ENCODE results near the gene CALCA. TPM values are rescaled to one million over a fixed set of nuclear protein-coding genes. Genes with fewer than 3 reads are reported as not detected.
"Not testable (repeated sequence)": the region's sequence is repeated elsewhere in the genome, so short reads cannot be mapped to it uniquely, and the experiment has no call there.

Gene CALCA, protein sequence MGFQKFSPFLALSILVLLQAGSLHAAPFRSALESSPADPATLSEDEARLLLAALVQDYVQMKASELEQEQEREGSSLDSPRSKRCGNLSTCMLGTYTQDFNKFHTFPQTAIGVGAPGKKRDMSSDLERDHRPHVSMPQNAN
- total RNA-seq = not detected

DNA sequence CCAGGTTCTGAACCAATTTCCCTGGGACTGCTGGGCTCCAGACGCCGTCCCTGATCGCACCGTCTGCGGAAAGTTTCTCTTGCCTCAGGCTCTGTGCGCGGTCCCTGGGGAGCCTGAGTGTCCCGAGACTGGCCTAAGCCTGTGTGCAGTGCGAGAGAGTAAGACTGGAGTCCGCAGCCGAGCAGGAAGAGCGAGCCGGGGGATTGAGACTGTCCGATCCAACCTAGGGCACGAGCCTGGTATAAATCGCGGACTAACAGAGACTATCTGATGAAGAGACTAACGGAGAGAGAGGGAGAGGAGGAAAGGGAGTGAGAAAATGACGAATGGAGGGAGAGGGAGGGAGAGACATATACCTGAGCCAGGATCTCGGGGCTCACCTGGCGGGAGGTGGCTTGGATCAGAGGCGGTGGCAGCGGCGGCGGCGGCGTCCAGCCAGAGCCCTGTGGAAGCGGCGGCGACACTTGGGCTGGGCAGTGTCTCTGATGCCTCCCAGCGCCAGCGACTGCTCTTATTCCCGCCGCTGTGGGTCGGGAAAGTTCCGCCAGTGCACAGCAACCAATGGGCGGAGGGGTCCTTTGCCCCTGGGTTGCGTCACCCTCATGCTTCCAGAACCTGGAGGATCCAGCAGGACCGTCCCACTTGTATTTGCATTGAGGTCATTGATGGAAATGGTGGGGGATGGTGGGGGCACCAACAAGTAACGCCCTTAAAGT lies at the start of gene CALCA:
Gene CALCA (minus strand): TSS at position 487 of the 716 bp plus-strand sequence. CDS start 1,159 bp downstream, outside the sequence.
- no peak for DNase-seq (ENCODE audit: low read depth in 2 of 3, low spot score in 2 of 3)

DNA sequence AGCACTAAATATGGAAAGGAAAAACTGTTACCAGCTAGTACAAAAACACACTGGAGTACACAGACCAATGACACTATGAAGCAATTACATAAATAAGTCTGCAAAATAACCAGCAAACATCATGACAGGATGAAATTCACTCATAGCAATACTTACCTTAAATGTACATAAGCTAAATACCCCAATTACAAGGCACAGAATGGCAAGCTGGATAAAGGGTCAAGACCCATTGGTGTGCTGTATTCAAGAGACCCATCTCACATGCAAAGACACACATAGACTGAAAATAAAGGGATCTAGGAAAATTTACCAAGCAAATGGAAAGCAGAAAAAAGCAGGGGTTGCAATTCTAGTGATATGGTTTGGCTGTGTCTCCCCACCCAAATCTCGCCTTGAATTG lies 44.0 kb upstream of the CALCA start:
- no peak for DNase-seq (ENCODE audit: low read depth in 2 of 3, low spot score in 2 of 3)

GRCh38 chr11:15011776-15012345 lies 39.7 kb upstream of the CALCA start:
- DNase-seq (ENCODE audit: low read depth in 2 of 3, low spot score in 2 of 3) = no peak

- DNase-seq (ENCODE audit: low read depth in 2 of 3, low spot score in 2 of 3) = no peak
Measured at GRCh38 chr11:15010865-15011264, 38.7 kb upstream of the CALCA start.

DNA sequence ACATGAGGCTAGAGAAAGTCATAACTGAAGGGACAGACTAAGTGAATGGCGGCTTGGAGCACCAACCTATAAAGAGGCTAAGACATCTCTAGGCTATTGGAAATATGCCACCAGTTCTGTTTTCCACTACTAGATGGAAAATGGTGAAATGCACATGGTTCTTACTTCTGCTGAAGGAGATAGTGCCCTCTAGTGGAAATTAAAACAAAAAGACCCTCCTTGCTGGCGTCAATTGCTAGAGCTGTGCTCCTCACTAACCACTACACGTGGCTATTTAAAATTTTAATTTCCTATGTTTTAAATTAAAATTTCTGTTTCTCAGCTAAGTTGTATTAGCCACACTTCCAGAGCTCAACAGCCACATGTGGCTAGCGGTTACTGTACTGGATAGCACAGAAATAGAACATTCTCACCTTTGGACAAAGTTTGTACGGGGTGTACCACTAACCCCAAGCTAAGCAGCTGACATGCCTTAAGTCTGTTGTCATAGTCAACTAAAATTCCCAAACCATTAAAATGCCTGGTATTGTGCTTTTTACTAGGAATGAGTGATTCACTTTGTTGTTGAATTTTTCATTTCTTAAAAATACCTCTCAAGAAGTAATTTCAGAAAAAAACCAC lies 34.1 kb upstream of the CALCA start:
- DNase-seq (ENCODE audit: low read depth in 2 of 3, low spot score in 2 of 3) = peak; percentile 5 to 34 (median 12)

DNA sequence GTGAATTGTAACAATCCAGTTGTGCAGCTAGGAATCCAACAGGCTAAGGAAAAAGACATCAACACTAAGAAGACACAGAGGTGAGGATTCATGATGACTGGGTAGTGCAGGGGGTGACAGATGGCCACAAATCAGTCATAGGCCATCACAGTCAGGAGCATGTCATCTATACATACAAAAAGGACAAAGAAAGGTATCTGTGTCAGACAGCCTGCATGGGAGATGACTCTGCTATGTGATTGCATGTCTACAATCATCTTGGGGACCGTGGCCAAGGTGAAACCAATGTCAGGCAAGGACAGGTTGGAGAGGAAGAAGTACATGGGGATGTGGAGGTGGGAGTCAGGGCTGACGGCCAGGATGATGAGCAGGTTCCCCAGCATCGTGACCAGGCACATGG lies 16.0 kb upstream of the CALCA start:
- DNase-seq (ENCODE audit: low read depth in 2 of 3, low spot score in 2 of 3) = not testable (repeated sequence)

GRCh38 chr11:14981507-14981906 lies 9.4 kb upstream of the CALCA start:
- DNase-seq (ENCODE audit: low read depth in 2 of 3, low spot score in 2 of 3) = no peak

- DNase-seq (ENCODE audit: low read depth in 2 of 3, low spot score in 2 of 3) = no peak
Measured at GRCh38 chr11:14980854-14981253, 8.7 kb upstream of the CALCA start.

DNA sequence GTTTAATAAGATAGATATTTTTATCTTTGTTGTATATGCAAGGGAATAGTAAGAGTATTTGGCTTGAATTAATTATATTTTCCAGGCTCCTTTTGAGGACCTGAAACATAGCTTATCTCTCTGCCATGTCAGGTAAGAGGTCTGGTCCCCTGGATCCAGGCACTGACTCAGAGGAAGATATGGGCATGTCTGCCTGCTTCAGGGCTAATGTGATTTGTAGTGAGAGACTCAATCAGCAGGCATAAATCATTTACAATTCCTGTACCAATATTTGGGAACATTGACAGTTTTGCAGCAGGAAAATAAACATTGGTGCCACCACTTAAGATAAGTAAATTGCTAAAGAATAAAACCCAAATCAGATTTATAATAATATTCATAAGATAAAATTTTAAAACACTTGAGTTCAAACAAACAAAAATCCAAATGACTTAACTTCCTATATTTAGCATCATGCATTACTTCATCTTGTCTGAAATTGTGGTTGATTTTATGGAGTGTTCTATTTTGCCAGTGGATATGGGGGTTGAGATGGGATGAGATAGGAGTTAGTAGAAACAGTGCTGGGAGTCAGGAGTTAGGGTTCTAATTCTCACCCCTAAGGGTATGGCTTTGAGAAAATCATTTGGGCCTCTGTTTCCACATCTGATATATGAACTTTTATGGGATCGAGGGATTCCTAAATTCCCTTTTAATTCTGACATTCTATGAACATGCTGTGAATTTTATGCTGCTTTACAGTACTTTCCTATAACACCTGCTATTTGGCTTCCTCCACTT lies 5.1 kb upstream of the CALCA start:
- DNase-seq (ENCODE audit: low read depth in 2 of 3, low spot score in 2 of 3) = no peak

- DNase-seq (ENCODE audit: low read depth in 2 of 3, low spot score in 2 of 3) = no peak
Measured at GRCh38 chr11:14975252-14975587, 3.1 kb upstream of the CALCA start.

GRCh38 chr11:14974515-14975251 lies 2.5 kb upstream of the CALCA start:
- peak; percentile 28 to 68 (median 54) for DNase-seq (ENCODE audit: low read depth in 2 of 3, low spot score in 2 of 3)

DNA sequence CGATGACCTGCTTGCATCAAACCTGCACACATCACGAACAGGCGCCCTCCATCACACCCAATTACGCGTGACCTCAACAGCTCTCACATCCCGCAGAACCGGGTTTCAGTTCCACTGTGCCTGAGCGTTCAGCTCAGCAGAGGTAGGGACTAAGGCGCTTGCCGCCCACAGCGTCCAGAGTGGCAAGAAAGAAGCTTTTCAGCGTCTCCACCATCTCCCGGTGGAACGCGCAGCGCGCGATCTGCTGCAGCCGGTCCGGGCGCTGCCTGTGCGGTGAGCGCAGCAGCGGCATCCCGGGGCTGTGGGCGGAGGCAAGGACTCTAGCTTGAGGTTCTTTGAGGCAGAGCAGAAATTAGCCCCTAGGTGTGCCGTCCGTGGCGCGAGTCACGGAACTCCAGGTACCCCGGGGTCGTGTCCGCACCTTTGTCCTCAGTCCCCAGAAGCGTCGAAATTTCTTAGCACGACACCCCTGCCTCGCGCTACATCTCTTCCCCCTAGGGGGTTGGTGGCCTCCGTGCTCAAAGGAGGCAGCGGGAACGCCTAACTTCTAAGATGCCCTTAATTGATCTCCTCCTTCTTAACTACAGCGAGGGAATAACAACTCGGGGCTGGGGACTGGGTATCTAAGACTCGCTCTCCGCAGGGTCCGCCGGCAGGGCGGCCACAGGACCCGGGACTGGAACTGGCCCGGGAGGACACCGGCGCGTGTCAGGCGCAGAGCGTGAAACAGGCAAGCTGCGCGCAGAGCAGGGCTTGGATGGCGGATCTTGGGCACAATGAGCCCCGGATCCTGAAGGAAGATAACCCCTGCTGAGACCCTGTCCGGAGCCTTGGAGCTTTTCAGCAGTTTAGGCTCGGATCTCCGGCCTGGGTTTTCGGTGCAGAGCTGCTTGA lies 1.7 kb upstream of the CALCA start:
- DNase-seq (ENCODE audit: low read depth in 2 of 3, low spot score in 2 of 3) = peak in 2 of 3 donors; percentile 21 to 30

DNA sequence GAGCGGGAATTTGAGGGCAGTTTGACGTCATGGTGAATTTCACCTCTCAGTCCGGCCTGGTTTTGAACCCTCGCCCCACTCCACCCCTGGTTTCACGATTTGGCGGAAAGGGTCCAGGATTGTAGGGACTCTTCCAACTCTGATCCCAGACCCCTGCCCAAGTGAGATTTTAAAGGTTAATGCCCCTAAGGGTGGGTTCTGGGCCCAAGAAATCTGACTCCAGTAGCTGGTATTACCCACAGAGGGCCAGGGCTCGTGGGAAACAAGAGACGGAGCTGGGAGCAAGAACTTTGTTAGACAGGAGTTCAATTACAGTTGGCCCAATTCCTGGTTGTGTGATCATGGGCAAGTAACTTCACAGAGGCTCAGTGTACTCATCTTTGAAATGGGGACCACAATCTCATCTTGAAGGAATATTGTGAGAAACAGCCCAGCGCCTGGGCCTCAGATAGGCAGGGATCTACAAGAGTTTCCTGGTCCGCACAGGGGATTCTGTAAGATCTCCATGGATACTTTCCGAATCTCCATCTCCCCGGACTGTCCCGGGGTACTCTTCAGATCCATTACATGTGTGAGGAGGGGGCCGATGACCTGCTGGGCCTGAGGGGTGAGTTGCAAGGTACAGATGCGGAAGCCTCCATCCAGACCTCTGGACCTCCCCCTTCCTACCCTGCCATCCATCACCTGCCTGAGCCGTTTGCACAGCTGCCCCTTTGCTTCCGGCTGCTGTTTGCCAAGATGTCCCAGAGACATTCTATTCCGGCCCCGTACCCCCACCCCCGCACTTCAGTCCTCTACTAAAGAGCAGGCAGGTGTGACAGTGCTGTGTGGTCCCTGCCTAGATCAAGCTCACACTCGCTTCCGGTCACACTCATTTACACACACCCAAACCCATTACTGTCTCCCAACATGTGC lies 687 bp upstream of the CALCA start:
- DNase-seq (ENCODE audit: low read depth in 2 of 3, low spot score in 2 of 3) = peak in 2 of 3 donors; percentile 7 to 37

DNA sequence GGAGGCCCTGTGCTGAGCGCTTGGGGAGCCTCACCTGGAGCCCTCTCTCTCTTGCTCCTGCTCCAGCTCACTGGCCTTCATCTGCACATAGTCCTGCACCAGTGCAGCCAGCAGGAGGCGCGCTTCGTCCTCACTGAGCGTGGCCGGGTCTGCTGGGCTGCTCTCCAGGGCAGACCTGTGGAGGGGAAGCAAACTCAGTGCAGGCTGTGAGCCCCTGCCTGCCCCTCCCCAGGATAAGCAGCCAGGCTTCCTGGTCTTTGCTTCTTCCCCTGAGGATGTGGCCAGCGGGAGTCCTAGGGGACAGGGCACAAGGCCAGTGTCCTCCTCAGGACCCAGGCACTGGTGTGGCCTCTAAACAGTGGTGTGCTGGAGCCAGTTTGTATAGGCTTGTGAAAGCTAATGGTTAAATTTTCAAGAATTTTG lies 2.2 kb downstream of the CALCA start:
- DNase-seq (ENCODE audit: low read depth in 2 of 3, low spot score in 2 of 3) = peak in 2 of 3 donors; percentile 35 to 54

DNA sequence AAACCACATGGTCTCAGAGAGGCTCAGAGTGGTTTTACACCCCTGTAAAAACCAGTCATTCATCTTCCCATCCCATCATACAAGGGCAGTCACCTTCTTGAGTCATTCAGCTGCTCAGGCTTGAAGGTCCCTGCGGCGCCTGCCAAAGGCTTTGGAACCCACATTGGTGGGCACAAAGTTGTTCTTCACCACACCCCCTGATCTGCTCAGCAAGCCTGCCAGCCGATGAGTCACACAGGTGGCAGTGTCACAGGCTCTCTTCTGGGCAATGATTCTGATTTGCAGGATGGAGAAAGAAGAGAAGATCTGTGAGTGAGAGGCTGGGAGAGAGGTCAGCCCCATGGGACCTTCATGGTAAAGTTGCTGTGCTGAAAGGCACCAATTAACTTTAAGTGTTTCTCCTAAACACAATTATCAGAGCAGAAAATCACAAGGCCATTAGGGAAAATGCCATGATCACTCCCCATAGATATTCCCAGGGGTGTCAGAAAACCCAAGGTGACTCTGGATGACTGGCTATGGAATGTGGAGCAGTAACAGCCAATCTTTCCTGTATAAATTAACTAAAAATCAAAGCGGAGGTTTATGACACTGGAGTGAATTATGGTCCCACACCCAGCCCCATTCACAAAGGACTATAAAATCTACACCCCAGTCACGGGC lies 4.4 kb downstream of the CALCA start:
- no peak for DNase-seq (ENCODE audit: low read depth in 2 of 3, low spot score in 2 of 3)

DNA sequence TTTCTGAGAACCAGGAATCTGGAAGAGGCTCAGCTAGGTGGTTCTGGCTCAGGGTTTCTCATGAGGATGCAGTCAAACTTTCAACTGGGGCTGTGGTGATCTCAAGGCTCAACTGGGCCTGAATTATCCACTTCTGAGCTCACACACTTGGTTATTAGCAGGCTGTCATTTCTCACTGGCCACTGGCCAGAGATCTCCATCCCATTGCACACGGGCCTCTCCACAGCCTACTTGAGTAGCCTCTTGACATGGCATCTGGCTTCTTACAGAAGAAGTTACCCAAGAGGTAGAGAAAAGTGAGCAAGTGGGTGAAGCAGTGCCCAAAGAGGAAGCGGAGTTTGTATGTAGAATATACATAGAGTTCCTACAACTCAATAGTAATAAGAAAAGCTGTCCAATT lies 16.0 kb downstream of the CALCA start:
- DNase-seq (ENCODE audit: low read depth in 2 of 3, low spot score in 2 of 3) = no peak

DNA sequence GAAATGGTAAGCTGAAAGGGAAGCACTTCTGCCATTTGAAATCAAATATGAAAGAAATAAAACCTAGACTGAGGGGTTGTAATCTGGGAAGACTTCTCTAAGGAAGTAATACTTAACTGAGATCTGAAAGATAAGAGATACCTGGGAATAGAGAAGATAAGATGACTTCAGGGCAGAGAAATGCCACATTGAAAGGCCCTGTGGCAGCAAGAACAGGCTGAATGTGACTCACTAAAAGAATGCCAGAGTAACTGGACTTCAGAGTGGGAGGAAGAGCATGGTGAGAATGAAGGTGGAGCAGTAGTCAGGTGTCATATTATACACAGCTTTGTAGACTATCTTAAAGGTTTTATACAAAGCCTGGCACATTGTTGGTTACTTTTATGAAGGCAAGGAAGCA lies 17.6 kb downstream of the CALCA start:
- no peak for DNase-seq (ENCODE audit: low read depth in 2 of 3, low spot score in 2 of 3)

DNA sequence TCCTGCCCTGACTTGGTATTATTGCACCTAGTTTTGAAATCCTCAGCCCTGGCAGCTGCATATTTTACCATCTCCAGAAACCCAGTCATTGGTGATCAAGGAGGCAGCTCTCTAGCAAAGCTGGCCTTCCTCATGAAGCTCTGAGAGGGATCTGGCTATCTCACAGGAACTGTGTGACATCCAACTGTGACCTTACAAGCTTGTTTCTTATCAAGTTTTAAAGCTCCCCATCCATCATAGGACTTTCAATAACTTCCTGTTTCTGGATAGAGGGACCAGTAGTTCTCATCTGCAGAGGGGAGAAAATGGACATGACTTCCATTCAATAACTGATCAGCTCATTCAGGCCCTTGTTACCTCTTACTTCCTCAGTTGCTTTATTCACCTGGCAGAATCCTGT lies 18.2 kb downstream of the CALCA start:
- DNase-seq (ENCODE audit: low read depth in 2 of 3, low spot score in 2 of 3) = no peak

Measured in hematopoietic multipotent progenitor cell (in vitro differentiated cells).